Hematopoietic multipotent progenitor cell treated with erythropoietin and hydrocortisone succinate and interleukin-3 and kit ligand, for 8 days (in vitro differentiated cells): ENCODE data around the gene LIMA1.

Experiments
- DNase-seq: peaks from one replicate; pipeline ENCODE4 v3.0.0-alpha.2; 2015

The LIMA1 gene

GRCh38 chr12:50214018-50214417 is 69.3 kb downstream of the LIMA1 start:
- no peak for DNase-seq

DNA sequence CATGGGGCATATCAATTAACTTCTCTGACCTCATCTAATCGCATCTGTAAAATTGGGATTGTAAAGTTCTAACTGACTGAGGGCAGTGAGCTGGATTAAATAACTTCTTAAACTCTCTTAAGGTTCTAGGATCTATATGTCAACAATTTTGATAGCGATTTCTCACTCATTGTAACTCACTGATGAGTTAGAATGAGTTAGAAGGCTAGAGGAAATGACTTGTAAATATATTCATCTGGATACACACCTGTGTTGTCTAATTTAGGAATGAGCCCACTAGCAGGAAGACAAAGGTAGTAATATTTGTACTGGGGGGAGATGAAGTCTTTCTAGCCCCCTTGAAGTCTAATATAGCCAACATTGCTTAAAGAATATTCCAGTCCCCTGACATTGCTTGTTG is 69.9 kb downstream of the LIMA1 start:
- no peak for DNase-seq

- no peak for DNase-seq
Observed at GRCh38 chr12:50212071-50212467, 71.3 kb downstream of the LIMA1 start.

DNA sequence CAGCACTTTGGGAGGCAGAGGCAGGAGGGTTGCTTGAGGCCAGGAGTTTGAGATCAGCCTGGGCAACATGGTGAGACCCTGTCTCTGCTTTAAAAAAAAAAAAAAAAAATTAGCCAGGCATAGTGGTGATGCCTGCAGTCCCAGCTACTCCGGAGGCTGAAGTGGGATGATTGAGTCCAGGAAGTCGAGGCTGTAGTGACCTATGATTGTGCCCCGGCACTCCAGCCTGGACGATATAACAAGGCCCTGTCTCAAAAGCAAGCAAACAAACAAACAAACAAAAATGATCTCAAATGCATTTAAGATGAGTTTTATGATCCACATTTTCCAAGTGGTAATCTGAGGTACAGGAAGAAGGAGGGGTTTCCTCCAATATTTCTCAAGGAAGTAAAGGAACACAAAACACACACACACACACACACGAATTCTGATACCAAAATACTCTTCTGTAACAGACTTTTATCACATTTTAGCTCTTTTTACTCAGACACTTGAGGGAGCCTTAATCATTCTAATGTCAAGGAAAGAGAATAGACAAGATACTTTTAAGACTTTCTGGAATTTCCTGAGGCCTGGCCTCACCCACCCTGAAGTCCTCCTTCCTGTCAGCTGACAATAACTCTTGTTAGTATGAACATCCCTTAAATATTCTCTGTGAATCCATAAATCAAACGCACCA is 71.8 kb downstream of the LIMA1 start:
- DNase-seq: no peak

- no peak for DNase-seq
Observed at GRCh38 chr12:50207424-50207823, 75.9 kb downstream of the LIMA1 start.

GRCh38 chr12:50205648-50206047 is 77.7 kb downstream of the LIMA1 start:
- no peak for DNase-seq

DNA sequence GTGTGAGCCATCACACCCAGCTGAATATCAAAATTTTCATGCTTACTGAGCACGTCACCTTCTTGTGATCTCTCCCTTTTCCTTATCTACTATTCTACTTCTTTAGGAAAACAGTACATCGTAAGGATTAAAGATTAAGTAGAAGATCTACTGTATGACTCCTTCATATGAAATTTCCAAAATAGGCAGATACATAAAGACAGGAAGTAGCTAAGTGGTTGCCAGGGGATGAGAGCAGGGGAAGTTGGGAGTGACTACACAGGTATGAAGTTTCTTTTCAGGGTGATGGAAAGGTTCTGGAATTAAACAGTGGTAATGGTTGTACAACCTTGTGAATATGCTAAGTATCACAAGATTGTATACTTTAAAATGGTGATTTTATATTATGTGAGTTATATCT is 79.6 kb downstream of the LIMA1 start:
- no peak for DNase-seq

DNA sequence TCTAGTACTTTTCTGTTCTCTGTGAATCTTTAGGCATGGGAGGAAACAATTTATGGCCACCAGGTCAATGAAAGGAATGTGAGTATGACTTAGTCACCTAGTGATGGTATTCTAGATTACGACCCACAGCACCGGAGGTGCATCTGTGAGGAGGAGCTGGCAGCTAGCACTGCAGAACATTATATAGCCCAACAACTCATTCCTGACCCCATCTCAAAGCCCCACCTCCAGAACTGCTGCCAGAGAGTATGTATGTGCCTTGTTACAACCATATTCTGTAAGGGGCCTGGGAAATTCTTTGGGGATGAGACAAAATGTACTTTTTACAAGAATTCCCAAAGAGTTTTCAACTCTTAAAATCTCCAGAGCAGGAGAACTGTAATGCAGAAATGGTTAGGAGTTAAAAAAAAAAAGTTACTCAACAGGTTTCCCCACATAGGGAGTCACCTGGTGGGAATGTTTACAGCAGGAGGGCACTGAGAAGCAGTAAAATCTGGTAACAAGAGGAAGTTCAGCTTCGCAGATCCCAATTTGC is 81.3 kb downstream of the LIMA1 start:
- DNase-seq: no peak

- DNase-seq: no peak
Observed at GRCh38 chr12:50200552-50201273, 82.6 kb downstream of the LIMA1 start.

DNA sequence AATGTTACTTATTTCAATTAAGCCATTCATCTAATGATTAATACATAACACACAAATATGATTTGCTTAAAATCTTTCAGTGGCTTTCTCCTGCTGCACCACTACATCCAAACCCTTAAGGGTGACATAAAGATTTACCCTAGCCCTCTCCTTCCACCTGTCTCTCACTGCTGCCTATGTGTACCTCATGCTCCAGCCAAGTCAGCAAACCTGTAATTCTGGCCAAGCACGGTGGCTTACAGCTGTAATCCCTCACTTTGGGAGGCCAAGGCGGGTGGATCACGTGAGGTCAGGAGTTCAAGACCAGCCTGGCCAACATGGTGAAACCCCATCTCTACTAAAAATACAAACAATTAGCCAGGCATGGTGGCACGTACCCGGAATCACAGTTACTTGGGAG is 84.5 kb downstream of the LIMA1 start:
- no peak for DNase-seq

DNA sequence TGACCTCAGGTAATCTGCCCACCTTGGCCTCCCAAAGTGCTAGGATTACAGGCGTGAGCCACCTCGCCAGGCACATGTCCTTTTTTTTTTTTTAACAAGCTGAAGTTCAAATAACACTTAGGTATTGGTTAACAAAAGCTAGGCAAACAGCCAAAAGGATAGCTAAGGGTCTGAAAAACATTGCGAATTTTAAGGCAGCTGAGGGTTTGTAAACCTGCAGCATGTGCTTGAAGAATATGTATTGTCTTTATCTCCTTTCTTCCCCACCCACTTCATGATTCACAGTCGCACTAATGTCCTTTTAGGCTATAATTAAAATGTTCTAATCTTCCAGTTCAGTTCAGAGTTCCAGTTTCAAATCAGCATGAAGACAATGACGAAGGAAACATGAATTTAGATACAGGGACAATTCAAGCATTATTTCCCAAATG is 86.0 kb downstream of the LIMA1 start:
- no peak for DNase-seq

GRCh38 chr12:50196537-50196936 is 86.8 kb downstream of the LIMA1 start:
- DNase-seq: no peak

DNA sequence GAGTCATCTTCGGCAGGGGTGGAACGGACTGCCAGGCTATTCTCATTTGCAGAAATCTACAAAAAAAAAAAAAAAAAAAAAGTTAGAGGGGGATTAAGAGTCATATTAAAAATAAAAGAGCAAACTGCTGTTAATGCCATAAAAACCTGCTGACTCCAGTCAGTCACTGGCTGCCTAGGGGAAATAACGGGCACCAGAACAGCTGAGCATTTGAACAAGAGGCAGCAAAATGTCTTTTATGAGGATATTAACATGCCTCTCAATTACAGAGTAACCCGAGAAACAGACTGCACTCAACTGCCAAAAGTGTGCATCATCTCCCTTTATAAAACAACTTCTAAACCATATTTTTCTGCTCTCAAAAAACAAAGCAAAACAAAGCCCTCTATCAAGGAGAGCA is 87.5 kb downstream of the LIMA1 start:
- DNase-seq: no peak

DNA sequence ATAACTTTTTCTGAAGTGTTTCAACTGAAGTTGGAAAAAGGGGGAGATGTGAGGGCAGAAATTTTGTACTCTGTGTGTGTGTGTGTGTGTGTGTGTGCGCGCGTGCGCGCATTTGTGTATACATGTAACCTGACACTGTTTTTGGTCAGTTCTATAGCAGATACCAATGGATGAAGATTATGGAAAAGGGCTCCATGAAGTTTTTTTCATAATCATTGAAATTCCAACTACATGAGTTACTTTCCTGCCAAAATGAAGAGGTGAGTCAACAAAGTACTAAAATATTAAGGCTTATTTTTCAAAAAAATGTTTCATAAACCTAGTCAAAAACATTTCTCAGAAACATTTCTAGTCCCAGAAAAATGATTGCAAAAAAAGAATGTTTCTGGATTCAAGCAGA is 90.4 kb downstream of the LIMA1 start:
- DNase-seq: no peak

DNA sequence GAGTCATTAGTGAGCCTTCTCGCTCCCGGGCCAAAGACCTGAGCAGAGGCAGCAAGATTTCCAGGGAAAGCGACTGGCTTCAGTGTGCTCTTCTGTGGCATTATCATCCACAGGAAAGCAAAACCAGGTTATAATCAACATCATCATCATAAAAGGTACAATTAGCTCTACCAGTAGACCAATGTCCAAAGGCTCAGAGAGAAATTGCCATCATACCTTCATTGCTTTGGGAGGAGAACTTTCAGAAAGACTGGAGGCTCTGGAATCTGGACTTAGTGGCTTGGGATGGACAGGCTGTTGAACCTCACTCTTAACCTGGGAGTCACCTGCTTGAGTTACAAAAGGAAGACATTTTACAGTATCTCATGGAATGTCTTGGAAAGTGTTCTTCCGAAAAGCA is 91.1 kb downstream of the LIMA1 start:
- DNase-seq: no peak

DNA sequence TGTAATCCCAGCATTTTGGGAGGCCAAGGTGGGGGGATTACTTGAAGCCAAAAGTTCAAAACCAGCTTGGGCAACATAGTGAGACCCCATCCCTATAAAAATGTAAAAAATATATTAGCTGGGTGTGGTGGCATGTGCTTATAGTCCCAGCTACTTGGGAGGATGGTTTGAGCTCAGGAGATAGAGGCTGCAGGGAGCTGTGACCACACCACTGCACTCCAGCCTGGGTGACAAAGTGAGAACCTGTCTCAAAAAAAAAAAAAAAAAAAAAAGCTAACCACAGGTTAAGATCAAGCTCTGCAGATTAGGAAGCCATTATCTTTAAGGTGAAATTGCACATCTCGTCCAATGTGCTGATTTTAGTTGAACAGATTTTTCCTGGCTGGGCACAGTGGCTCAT is 92.5 kb downstream of the LIMA1 start:
- DNase-seq: no peak

- DNase-seq: no peak
Observed at GRCh38 chr12:50188875-50189575, 94.3 kb downstream of the LIMA1 start.

DNA sequence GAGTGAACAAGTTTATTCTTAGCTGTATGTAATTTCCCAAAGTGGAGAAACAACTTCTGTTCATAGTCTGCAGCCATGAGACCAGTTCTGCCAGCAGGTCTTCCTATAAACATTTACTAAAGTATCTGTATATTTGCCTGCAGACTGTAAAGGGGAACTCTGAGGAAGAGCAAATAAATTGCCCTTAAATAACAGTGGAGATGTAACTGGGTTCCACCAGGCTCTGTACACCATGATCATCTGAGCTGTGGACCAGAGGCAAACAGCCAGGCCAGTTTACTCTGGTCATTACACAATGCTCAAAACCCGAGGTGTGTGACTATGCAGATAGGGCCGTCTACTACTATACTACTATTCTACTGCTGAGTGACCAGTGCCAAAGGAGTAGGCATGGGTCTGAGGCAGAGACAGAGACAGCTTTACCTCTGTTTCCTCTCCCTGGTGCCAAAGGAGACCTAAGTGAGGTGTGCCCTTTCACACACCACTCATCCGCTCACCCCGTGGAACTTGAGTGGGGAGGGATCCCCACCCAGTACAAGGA is 95.0 kb downstream of the LIMA1 start:
- no peak for DNase-seq

DNA sequence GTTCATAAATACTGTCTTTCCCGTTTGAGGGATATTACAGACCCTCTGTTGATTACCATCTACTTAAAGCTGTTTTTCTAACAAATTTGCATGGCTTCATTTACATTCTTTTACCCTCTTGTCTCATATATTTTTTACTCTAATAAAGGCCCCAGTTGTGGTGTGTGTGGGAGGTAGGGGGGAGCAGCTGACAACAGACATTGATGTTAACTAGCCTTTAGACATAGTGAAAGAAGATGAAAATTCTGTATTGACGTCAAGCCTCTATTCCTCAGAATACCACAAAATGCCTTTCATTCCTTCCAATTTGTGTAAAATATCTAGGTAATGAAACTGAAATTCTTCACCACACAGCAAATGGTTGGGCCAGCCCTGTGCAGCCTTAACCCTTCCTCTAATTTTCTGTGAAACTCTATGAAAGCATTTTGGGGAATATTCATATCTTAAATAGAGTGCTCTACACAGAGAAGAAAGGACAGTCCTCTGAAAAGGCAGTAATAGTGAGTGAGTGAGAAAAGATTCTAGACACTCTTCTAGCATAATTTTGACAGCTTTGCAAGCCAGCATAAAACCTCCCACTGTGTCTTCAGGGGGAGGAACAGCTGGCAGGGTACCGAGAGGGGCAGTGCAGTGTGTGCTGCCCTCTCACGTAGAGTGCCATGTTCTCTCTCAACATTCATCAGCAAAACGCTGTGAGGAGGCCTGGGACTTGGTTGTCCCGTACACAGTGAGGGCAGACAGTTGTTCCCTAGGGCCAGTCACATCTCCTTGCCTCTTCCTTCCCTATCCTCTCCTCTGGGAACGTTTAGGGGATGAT is 96.0 kb downstream of the LIMA1 start:
- DNase-seq: no peak

- DNase-seq: no peak
Observed at GRCh38 chr12:50186681-50187080, 96.6 kb downstream of the LIMA1 start.

GRCh38 chr12:50185970-50186663 is 97.2 kb downstream of the LIMA1 start:
- DNase-seq: no peak

DNA sequence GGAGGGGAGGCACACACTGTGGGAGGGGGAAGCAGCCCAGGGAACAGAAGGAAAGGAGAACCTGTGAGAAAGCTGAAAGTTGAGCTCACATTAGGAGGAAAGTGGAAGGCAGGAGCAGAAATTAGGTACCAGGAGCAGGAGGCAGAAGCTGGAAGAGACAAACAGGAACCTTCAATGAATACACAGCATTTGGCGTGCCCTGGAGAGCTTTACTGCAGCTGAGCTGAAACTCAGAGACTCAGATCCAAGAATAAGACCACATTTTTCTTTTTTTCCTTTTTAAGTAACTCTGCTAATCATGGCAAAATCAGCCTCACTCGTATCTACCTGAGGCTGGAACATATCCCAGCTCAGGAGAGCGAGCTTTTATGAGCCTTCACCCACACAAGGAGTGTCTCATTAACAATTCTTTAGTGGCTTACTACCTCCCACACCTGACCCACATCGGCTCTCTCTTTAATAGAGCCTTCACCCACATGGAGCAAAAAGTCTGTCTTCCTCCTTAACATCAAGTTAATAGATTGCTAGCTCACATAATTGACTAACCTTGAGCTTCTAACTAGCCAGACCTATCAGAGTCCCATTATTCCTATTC is 97.9 kb downstream of the LIMA1 start:
- DNase-seq: no peak
